Measurements from ENCODE around the gene PSMB11. TPM values are rescaled to one million over a fixed set of nuclear protein-coding genes. Genes with fewer than 3 reads are reported as not detected.

PSMB11 gene
- total and polyA plus RNA-seq, 12 donors, result not detected

DNA sequence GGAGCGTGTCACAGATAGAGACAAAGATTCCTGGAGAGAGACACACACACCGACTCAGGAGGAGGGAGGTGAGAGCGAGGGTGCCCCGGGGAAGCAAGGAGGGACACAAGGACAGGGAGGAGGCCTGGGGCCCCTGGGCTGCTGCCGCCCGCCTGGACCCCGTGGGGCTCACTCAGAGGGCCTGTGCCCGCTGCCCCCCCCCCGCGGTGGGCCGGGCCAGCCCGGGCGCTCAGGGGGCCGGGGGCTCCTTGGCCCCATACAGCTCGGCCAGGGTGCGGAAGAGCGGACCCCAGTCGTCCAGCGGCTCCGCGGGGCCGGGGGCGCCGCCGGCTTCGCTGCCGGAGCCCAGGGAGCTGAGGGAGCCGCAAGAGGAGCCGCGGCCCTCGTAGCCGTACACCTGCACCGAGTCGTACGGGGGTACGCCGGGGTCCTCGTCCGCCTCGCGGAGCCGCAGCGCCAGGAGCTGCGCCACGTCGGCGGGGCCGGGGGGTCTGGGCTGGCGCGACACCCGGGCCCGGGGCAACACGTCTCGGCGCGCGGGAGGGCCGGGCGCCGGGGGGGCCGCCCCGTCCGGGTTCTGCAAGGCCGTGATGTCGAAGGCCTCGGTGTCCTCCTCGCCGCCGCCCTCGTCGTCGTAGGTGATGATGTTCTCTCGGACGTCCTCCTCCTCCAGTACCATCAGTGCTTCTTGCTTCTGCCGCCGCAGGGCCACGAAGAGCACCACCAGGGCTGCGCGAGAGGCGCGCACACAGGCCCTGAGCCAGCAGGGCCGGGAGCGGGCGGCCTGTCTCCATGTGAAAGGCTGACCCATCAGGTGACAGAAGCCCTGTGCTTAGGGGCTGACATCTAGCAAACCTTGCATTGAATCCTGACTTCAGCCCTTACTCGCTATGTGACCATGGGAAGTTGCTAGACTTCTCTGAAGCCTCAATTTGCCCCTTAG lies 6.0 kb downstream of the PSMB11 start:
- peak overlapping the region in 9 of 10 donors; percentile 4 to 82 (median 64) for H3K27ac ChIP-seq
- H3K9me3 ChIP-seq, result no peaks in the 10 kb centered on the region
- no peaks in the 10 kb centered on the region for H3K27me3 ChIP-seq
- no peaks in the 10 kb centered on the region for H3K36me3 ChIP-seq
- ATAC-seq (no peak), DNase-seq (no peak)
- H3K4me3 ChIP-seq, result no peak overlapping the region
- TF ChIP-seq, protein P1, sequence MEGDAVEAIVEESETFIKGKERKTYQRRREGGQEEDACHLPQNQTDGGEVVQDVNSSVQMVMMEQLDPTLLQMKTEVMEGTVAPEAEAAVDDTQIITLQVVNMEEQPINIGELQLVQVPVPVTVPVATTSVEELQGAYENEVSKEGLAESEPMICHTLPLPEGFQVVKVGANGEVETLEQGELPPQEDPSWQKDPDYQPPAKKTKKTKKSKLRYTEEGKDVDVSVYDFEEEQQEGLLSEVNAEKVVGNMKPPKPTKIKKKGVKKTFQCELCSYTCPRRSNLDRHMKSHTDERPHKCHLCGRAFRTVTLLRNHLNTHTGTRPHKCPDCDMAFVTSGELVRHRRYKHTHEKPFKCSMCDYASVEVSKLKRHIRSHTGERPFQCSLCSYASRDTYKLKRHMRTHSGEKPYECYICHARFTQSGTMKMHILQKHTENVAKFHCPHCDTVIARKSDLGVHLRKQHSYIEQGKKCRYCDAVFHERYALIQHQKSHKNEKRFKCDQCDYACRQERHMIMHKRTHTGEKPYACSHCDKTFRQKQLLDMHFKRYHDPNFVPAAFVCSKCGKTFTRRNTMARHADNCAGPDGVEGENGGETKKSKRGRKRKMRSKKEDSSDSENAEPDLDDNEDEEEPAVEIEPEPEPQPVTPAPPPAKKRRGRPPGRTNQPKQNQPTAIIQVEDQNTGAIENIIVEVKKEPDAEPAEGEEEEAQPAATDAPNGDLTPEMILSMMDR (IDR thresholded peaks at IDR 0.05), result no peak
- 61 to 71% methylated on average over 62 to 85 of the region's 85 CpGs for WGBS, 2 donors
- peaks cover 2 to 33% (median 19%) of the 10 kb centered on the region in 9 donors for H3K4me1 ChIP-seq
- intact Hi-C loops (cut with DNase I), result no loop called here

DNA sequence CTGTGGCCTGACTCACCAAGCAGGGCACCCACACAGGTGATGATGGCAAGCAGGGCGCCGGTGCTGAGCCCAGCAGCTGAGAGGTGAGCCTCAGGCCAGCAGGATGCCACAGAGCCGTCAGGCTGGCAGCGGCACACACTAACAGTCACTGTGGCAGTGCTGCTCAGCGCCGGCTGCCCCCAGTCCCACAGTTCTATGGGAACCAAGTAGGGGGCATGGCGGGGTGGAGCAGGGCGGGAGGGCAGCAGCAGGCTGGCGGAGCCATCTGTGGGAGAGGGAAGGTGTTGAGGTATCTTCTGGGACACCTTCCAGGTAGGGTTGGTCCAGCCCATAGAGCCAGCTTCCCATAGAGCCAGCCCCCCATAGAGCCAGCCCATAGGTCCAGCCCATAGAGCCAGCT lies 7.0 kb downstream of the PSMB11 start:
- TF ChIP-seq, protein P1 (IDR thresholded peaks at IDR 0.05), result no peak
- DNase-seq (no peak), ATAC-seq (no peak)
- Histone ChIP-seq H3K27ac (no peak overlapping the region), H3K9me3 (no peaks in the 10 kb centered on the region), H3K4me1 (peaks cover 2 to 33% (median 18%) of the 10 kb centered on the region in 9 donors), H3K4me3 (no peak overlapping the region), H3K36me3 (no peaks in the 10 kb centered on the region), H3K27me3 (no peaks in the 10 kb centered on the region)
- intact Hi-C loops (cut with DNase I), result no loop called here
- WGBS, 2 donors, result 99% methylated on average over 9 of the region's 9 CpGs

DNA sequence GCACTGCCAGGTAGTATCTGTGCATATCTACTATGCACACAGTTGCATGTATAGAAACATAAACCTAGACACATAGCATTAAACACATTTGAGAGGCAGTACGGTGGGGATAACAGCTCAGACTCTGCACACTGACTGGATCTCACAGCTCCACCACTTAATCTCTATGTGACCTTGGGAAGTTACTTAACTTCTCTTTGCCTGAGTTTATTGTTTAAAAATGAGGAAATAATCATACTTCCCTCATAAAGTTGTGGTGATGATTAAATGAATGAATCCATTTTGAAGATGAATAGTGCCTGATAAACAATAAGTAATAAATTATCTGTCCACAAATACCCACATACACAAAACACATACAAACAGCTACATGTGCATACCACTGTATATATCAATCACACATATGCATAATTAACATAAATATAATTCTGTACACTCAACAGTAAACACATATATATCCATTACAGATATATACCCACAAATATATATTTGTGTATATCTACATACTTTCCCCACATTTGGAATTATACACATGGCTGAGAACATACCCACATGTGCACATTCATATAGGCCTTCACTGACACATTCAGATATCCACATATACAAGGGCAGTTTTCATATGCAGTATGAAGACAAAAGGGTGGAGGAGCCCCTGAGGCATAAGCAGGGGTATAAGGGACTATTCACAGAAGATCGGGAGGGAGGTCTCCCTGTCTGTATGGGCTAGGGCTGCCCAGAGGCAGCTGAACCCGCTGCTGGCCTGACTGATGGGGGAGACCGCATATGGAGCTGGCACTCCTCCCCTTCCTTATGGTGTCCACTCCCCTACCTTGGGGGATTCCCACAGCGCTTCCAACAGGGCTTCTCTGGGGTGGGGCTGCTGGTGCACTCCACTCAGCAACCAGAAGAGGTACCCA lies 9.4 kb downstream of the PSMB11 start:
- DNase-seq (no peak), ATAC-seq (no peak)
- peaks cover 2 to 26% (median 14%) of the 10 kb centered on the region in 9 donors for H3K4me1 ChIP-seq
- H3K27ac ChIP-seq, result no peak overlapping the region
- H3K36me3 ChIP-seq, result no peaks in the 10 kb centered on the region
- H3K9me3 ChIP-seq, result no peaks in the 10 kb centered on the region
- 76 to 79% methylated on average over 5 of the region's 5 CpGs for WGBS, 2 donors
- H3K27me3 ChIP-seq, result no peaks in the 10 kb centered on the region
- TF ChIP-seq, protein P1 (IDR thresholded peaks at IDR 0.05), result no peak
- H3K4me3 ChIP-seq, result no peak overlapping the region
- intact Hi-C loops (cut with DNase I), result loop anchor here in 3 of 10 donors (2.0 to 10.0 kb wide), 3 partner anchors 54 to 497 kb away; no protein-coding TSS in a partner anchor

DNA sequence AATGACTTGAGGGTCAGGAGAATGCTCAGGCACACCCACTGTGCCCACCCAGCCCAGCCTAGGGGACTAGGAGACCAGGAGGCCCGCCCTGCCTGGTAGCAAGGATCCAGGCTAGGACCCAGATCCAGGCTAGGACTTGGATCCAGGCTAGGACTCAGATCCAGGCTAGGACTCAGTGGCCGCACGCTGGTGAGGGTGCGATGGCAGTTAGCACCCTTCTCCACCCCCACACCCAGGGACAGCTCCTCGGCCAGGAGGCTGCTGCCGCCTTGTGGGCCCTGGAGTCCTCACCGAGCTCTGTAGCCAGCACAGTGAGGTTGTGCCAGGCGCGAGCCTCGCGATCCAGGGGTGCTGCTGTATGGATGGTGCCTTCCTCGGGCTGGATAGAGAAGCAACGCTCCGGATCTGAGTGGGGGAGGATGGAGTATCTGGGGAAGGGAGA lies 10.2 kb downstream of the PSMB11 start:
- H3K4me1 ChIP-seq, result peaks cover under 1 to 26% (median 18%) of the 10 kb centered on the region in 9 donors
- no peak overlapping the region for H3K27ac ChIP-seq
- TF ChIP-seq, protein P1 (IDR thresholded peaks at IDR 0.05), result peak in 7 of 9 donors; percentile 16 to 47 (median 33)
- H3K36me3 ChIP-seq, result no peaks in the 10 kb centered on the region
- H3K4me3 ChIP-seq, result no peak overlapping the region
- intact Hi-C loops (cut with DNase I), result loop anchor here in 3 of 10 donors (2.0 to 10.0 kb wide), 3 partner anchors 55 to 497 kb away; no protein-coding TSS in a partner anchor
- no peaks in the 10 kb centered on the region for H3K9me3 ChIP-seq
- no peak for DNase-seq
- no peaks in the 10 kb centered on the region for H3K27me3 ChIP-seq
- WGBS, 2 donors, result 53 to 62% methylated on average over 14 of the region's 14 CpGs
- ATAC-seq, result peak in 5 of 8 donors; percentile 31 to 56 (median 41)
